HG03139 (cell line): ENCODE measurements around the gene ZNF568.

Experiments
- ATAC-seq: cut with Tn5 transposase; IDR thresholded peaks from one replicate; pipeline ENCODE4 v1.9.1; 2021; ENCODE audit not compliant: unreplicated experiment

Gene ZNF568

DNA sequence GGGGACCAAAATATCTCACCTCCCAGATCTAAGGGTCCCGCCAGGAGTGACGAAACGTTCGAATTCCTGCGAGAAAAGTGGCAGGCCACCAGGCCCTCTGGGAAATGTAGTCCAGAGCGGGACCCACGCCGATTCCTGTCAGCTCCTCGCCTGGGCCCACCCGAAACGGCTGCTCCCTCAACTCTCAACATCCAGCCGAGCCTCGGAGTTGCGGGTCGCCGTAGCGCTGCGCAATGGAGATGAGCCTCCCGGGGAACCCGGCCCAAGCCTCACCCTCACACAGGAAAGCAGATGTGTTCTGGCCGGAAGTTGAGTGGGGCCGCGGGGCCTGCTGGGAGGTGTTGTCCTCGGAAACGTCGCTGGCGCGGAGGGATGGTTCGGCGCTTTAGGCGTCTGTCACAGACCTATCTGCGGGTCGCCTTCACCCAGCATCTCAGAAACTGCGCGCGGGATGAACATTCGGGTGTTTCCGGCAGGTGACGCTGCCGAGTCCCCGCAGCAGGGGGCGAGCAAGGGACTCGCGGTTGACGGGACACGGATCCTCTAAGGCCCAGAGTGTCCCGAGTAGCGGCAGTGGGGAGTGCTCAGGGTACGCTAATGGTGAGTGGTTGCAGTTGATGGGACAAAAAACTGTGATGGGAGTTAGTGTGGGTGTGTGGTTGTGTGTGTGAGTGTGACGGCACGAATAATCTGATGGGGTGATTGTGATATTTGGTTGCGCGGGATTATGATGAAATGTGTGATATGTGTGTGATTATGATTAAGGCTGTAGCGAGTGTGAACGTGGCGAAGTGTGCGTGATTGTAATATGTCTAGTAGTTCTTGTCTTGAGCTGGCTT is at the start of gene ZNF568, which contains the start of gene ZNF829:
ZNF568 (plus strand) TSS at position 341 of the 839 bp plus-strand sequence. CDS start 6,439 bp downstream, outside the sequence.
ZNF829 (minus strand) TSS at position 300 of the 839 bp plus-strand sequence. CDS start 1,124 bp downstream, outside the sequence.
- ATAC-seq = peak; percentile 84

DNA sequence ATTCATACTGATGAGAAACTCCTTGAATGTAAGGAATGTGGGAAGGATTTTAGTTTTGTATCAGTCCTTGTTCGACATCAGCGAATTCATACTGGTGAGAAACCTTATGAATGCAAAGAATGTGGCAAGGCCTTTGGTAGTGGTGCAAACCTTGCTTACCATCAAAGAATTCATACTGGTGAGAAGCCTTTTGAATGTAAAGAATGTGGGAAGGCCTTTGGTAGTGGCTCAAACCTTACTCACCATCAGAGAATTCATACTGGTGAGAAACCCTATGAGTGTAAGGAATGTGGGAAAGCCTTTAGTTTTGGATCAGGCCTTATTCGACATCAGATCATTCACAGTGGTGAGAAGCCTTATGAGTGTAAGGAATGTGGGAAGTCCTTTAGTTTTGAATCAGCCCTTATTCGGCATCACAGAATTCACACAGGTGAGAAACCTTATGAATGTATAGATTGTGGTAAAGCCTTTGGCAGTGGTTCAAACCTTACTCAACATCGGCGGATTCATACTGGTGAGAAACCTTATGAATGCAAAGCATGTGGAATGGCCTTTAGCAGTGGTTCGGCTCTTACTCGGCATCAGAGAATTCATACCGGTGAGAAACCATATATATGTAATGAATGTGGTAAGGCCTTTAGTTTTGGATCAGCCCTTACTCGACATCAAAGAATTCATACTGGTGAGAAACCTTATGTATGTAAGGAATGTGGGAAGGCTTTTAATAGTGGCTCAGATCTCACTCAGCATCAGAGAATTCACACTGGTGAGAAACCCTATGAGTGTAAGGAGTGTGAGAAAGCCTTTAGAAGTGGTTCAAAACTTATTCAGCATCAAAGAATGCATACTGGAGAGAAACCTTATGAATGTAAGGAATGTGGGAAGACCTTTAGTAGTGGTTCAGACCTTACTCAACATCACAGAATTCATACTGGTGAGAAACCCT is 38.9 kb upstream of the ZNF568 start:
- ATAC-seq = no peak

DNA sequence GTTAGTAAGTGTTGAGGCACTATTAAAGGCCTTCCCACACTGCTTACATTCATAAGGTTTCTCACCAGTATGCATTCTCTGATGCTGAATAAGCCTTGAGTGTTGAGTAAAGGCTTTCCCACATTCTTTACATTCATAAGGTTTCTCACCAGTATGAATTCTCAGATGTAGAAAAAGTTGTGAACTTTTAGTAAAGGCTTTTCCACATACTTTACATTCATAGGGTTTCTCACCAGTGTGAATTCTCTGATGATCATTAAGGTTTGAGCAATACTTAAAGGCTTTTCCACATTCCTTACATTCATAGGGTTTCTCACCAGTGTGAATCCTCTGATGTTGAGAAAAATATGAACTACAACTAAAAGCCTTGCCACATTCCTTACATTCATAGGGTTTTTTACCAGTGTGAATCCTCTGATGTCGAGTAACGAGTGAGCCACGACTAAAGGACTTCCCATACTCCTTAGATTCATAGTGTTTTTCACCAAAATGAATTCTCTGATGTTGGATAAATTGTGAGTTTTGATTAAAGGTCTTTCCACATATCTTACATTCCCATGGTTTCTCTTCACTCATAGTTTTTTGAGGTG is 24.3 kb upstream of the ZNF568 start:
- ATAC-seq = no peak

DNA sequence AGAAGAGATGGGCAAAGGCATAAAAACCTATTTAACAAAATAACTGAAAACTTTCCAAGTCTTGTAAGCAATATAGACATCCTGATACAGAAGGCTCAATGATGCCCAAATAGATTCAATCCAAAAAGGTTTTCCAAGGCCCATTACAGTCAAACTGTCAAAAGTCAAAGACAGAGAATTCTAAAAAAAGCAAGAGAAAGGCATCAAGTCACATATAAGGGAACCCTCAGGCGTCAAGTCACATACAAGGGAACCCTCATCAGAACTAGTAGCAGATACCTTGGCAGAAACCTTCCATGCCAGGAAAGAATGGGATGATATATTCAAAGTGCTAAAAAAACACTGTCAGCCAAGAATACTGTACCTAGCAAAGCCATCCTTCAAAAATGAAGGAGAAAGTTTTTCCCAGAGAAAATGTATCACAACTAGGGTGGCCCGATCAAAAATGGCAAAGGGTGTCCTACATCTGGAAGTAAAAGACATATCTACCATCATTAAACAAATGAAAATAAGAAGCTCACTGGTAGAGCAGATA is 21.2 kb upstream of the ZNF568 start:
- no peak for ATAC-seq

DNA sequence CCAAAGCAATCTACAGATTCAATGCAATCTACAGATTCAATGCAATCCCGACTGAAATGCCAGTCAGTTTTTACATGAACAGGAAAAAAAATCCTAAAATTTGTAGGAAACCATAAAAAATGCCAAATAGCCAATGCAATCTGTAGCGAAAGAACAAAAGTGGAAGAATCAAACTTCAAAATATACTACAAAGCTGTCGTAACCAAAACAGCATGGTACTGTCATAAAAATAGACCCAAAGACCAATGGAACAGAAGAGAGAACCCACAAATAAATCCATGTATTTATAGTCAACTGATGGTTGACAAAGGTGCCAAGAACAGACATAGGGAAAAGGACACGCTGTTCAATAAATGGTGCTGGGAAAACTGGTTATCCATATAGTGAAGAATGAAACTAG is 17.7 kb upstream of the ZNF568 start:
- ATAC-seq = no peak

DNA sequence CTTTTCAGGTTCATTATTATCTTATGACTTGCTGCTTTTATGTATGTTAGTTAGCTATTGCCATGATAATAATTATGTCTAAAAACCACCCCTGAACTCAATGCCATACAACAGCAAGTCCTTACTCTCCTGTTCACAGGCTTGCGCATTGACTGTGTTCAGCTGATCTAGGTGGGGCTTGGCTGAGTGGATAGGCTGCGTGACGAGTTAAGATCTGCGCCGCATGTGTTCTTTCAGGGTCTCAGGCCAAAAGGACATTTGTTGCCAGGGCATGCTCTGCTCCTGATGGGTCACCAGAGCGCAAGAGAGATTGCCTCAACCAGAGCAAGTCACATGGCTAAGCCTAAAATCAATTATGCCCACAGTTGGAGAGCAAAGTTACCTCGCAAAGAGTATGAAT is 859 bp downstream of the ZNF568 start:
- ATAC-seq = no peak

DNA sequence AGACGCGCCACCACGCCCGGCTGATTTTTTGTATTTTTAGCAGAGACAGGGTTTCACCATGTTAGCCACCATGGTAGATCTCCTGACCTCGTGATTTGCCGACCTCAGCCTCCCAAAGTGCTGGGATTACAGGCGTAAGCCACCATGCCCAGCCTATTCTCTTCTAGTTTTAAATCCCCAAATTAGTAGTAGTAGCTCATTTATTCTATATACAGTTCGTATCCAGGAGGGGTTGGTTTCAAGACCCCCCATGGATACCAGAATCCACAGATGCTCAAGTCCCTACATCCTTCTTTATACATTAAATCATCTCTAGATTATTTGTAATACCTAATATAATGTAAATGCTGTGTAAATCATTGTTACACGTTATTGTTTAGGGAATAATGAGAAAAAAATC is 2.0 kb downstream of the ZNF568 start:
- ATAC-seq = no peak

DNA sequence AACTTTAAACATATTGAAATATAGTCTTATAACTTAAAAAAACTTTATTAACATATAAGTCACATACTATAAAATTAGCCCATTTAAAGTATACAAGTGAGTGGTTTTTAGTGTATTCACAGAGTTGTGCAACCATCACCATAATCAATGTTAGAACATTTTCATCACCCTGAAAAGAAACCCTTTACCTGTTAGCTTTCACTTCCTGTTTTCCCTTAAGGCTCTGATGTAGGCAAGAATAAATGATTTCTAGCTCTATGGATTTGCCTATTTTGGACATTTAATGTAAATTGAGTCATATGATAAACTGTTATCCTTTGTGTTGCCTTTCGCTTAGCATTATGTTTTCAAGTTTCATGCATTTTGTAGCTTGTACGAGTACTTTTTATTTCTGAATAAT is 15.6 kb downstream of the ZNF568 start:
- no peak for ATAC-seq

DNA sequence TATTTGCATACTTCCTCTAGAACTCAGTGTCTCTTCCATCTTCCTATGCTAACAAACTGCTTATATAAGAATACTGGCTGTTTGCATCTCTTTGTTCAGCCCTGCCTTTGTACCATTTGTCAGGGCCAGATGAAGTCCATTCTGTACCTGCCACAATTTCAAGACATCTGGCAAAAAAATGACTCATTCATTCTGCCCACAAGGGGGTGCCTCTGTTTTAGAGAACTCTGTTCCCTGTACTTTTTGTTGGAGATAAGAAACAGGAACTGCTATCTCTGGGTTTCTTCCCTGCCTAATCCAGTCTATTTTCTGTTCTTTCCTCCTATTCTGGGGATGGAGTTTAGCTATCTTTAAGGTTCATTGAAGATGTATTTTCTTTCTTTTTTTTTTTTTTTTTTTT is 23.0 kb downstream of the ZNF568 start:
- no peak for ATAC-seq

DNA sequence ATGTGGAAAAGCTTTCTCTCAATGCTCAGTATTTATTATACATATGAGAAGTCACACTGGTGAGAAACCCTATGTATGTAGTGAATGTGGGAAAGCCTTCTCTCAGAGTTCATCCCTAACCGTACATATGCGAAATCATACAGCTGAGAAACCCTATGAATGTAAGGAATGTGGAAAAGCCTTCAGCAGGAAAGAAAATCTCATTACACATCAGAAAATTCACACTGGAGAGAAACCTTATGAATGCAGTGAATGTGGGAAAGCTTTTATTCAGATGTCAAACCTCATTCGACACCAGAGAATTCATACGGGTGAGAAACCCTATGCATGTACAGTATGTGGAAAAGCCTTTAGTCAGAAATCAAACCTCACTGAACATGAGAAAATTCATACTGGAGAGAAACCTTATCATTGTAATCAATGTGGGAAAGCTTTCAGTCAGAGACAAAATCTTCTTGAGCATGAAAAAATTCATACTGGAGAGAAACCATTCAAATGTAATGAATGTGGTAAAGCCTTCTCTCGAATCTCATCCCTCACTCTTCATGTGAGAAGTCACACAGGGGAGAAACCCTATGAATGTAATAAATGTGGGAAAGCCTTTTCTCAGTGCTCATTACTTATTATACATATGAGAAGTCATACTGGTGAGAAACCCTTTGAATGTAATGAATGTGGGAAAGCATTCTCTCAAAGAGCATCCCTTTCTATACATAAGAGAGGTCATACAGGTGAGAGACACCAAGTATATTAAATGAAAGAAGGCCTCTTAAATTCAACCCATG is 34.4 kb downstream of the ZNF568 start:
- ATAC-seq = no peak

DNA sequence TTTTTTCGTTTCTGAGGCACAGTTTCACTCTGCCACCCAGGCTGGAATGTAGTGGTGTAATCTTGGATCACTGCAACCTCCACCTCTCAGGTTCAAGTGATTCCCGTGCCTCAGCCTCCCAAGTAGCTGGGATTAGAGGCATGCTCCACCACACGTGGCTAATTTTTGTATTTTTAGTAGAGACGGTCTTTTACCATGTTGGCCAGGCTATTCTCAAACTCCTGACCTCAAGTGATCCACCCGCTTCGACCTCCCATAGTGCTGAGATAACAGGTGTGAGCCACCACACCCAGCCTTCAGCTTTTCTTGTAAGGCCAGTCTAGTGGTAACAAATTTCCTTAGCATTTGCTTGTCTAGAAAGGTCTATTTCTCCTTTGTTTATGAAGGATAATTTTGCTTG is 46.2 kb downstream of the ZNF568 start:
- ATAC-seq = no peak

DNA sequence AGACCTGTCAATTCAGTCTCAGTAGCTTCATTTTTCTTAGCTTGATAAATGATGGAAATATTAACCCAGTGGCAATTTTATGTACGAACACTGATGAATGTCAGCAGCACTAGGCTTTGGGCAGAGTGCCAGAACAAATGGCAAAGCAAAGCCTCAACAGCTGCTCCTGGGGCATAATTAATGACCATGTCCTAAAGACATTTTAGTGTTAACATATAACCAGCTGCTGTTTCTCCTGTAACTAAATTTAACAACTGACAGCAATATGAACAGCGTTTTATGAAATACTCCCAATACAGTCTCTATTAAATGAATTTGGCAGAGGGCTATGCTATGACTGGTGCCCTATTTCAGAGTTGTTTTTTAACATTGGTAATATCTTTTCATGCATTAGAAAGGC is 47.1 kb downstream of the ZNF568 start:
- no peak for ATAC-seq

DNA sequence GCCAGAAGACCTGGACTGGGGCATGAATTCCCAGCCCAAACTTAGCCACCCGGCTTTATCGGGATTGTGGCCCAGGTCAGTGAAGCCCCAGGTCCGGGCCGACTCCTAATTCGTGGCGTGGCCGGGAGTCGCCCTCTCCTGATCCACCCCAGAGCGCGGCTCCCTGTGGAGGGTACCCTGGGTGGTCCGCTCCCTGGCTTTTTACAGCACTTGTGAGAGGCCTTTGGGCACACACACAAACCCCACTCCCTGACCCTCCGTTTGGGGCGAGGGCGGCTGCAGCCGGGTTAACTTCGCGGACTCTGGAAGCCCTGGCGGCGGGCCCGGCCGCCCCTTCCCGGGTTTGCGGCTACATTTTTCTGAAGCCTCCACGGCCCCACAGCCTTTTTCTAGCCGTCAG is 56.4 kb downstream of the ZNF568 start:
- no peak for ATAC-seq

DNA sequence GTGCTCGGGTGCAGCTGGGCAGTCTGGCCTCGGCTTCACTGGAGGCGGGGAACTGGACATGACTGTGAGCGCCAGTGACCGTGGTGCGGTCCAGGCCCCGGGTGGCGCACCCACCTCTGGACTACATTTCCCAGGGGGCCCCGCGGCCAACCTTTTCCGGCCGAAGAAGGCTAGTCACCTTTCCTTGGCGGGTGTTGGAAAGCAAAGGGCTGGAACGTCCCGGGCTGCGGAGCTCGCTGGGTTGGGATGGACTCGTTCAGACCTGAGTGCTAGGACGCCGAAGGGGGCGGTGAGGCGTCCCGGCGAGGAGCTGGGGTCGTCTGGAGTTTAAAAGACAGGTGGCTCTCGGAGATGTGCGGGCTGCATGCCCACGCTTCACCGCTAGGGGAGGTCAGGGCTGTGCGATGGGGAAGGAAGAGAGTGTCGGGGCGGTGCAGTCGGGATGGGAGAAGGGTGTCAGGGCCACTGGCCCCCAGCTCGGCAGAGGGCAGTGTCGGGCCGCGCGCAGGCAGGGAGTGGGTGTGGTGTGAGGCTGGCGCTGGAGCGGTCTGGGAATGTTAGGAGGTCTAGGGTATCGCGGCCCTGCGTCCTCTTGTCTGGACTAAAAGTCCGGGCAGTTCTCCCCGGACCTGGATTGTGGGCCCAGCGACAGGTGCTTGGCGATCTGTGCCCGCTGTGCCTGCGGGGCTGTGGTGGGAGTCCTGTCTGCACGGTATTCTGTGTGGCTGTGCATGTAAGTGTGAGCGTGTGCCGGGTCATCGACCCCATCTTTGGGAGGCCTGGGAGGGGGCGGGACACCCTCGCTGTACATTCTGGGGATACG is 57.1 kb downstream of the ZNF568 start:
- peak; percentile 95 for ATAC-seq

DNA sequence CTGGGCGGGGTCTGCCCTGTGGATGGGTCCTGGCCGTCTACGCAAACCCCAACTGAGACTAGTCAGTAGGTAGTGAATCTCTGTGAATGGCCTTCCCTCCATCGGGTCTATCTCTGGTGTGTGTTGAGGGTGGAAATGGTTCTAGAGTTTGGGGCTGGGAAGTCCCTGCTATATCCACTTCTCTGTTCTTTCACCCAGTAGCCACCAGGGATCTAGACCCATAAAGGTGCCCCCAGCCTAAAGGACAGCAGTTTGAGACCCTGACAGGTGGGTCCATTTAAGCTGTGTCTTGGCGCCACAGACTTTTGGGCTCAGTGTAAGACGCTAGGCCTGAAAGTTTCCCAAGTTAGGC is 57.7 kb downstream of the ZNF568 start:
- no peak for ATAC-seq

DNA sequence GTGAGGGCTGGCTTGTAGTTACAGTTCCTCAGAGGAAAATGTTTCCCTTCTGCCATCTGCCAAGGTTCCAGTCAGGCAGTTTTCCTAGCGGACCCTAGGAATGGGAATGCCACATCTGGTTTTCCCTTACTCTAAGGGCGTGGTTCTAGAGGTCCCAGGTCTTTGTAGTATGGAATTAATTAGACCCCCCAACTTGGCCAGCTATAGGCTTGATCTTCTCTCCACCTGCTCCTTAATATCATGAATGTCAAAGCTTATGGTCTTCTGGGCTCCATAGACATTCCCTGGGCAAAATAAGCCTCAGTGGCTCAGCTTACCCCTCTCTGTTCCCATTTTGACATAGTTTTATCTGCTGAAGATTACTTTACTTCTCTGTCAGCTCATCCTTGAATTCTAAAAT is 70.0 kb downstream of the ZNF568 start:
- ATAC-seq = no peak

DNA sequence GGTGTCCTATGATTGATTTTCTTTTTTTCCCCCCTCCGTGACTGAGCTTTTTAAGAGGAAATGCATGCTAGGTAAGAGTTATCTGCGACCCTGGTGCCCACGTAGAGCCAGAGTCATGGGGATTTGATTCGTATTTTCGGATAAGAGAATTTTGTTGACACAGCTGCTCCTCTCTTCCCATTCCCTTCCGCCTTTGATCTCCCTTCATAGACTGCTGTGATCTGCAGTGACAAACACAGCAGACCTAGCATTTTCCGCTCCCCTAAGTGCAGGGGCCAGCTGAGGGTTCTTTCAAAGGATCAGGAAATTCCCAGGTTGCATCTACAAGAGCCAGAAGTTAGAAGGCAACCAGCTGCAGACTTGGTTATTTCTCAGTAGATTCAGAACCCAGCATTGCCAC is 70.5 kb downstream of the ZNF568 start:
- no peak for ATAC-seq

DNA sequence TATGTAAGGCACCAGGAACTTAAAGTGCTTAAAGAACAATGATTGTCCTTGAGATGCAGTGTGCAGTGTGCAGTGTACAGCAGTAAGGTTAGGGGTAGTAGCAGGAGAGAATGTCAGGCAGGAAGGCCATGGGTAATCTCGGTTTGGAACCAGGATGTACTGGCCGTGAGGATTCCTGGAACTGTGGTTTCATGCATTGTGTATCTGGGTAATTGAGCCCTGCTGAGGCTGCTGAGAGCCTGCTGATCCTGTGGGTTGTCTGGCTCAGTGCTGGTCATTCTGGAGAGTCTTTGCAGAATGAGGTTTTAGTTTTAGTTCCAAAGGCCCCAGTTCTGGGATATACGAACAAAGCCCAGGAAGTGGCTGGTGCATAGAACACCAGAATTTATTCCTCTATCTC is 71.0 kb downstream of the ZNF568 start:
- no peak for ATAC-seq

DNA sequence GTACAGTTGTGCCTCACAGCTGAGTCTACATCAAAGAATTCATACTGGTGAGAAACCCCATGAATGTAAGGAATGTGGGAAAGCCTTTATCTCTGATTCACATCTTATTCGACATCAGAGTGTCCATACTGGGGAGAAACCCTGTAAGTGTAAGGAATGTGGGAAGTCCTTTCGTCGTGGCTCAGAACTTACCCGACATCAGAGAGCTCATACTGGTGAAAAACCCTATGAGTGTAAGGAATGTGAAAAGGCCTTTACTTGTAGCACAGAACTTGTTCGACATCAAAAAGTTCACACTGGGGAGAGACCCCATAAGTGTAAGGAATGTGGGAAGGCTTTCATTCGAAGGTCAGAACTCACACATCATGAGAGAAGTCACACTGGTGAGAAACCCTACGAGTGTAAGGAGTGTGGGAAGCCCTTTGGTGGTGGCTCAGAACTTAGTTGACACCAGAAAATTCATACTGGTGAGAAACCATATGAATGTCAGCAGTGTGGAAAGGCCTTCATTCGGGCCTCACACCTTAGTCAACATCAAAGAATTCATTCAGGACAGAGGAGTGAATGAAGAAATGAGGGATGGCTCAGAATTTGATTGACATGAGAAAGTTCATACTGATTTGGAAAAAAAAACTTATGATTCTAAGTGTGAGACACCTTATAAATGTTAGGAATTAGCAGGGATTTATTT is 81.2 kb downstream of the ZNF568 start:
- ATAC-seq = no peak
